Measurements from ENCODE around the gene CHST12.

- TF ChIP-seq CTCF (IDR thresholded peaks at IDR 0.05; ENCODE audit: poor library complexity) (no peak), EZH2 (IDR thresholded peaks at IDR 0.05; ENCODE audit: borderline replicate concordance) (no peak), EZH2phosphoT487 (IDR thresholded peaks at IDR 0.05; ENCODE audit: low read depth, severe bottlenecking, unreplicated experiment) (no peak)
These were observed 41.6 kb downstream of the CHST12 start for GRCh38 chr7:2445047-2445446.

Data from hepatocyte (in vitro differentiated cells).